Measurements from ENCODE around the gene MARK3.

Gene MARK3

GRCh38 chr14:103404032-103404918 is 19.1 kb downstream of the MARK3 start:
- peaks cover 31% of the 10 kb centered on the region for H3K4me1 ChIP-seq (ENCODE audit: control insufficient read depth, insufficient read depth, low read length)
- no peaks in the 10 kb centered on the region for H3K9me3 ChIP-seq (ENCODE audit: control insufficient read depth, low read length)
- no peaks in the 10 kb centered on the region for H3K27me3 ChIP-seq (ENCODE audit: control insufficient read depth, insufficient read depth, low read length)
- H3K9ac ChIP-seq (ENCODE audit: low read length), result no peak overlapping the region
- H3K4me3 ChIP-seq (ENCODE audit: low read length), result no peak overlapping the region
- H3K36me3 ChIP-seq (ENCODE audit: control insufficient read depth, insufficient read depth, low read length), result peaks cover 3% of the 10 kb centered on the region

GRCh38 chr14:103404920-103405319 is 19.7 kb downstream of the MARK3 start:
- Histone ChIP-seq H3K36me3 (ENCODE audit: control insufficient read depth, insufficient read depth, low read length) (peaks cover 3% of the 10 kb centered on the region), H3K9ac (ENCODE audit: low read length) (no peak overlapping the region), H3K9me3 (ENCODE audit: control insufficient read depth, low read length) (no peaks in the 10 kb centered on the region), H3K27me3 (ENCODE audit: control insufficient read depth, insufficient read depth, low read length) (no peaks in the 10 kb centered on the region), H3K4me1 (ENCODE audit: control insufficient read depth, insufficient read depth, low read length) (peaks cover 30% of the 10 kb centered on the region), H3K4me3 (ENCODE audit: low read length) (no peak overlapping the region)

- Histone ChIP-seq H3K36me3 (ENCODE audit: control insufficient read depth, insufficient read depth, low read length) (peaks cover 3% of the 10 kb centered on the region), H3K4me1 (ENCODE audit: control insufficient read depth, insufficient read depth, low read length) (peaks cover 30% of the 10 kb centered on the region), H3K27me3 (ENCODE audit: control insufficient read depth, insufficient read depth, low read length) (no peaks in the 10 kb centered on the region), H3K9ac (ENCODE audit: low read length) (no peak overlapping the region), H3K9me3 (ENCODE audit: control insufficient read depth, low read length) (no peaks in the 10 kb centered on the region), H3K4me3 (ENCODE audit: low read length) (no peak overlapping the region)
Observed at GRCh38 chr14:103408491-103409155, 23.4 kb downstream of the MARK3 start.

GRCh38 chr14:103416916-103417315 is 31.7 kb downstream of the MARK3 start:
- peaks cover under 1% of the 10 kb centered on the region for H3K4me1 ChIP-seq (ENCODE audit: control insufficient read depth, insufficient read depth, low read length)
- H3K9ac ChIP-seq (ENCODE audit: low read length), result no peak overlapping the region
- H3K27me3 ChIP-seq (ENCODE audit: control insufficient read depth, insufficient read depth, low read length), result no peaks in the 10 kb centered on the region
- H3K9me3 ChIP-seq (ENCODE audit: control insufficient read depth, low read length), result no peaks in the 10 kb centered on the region
- H3K4me3 ChIP-seq (ENCODE audit: low read length), result no peak overlapping the region
- no peaks in the 10 kb centered on the region for H3K36me3 ChIP-seq (ENCODE audit: control insufficient read depth, insufficient read depth, low read length)

- Histone ChIP-seq H3K36me3 (ENCODE audit: control insufficient read depth, insufficient read depth, low read length) (no peaks in the 10 kb centered on the region), H3K4me3 (ENCODE audit: low read length) (no peak overlapping the region), H3K9ac (ENCODE audit: low read length) (no peak overlapping the region), H3K4me1 (ENCODE audit: control insufficient read depth, insufficient read depth, low read length) (peaks cover 6% of the 10 kb centered on the region), H3K9me3 (ENCODE audit: control insufficient read depth, low read length) (no peaks in the 10 kb centered on the region), H3K27me3 (ENCODE audit: control insufficient read depth, insufficient read depth, low read length) (no peaks in the 10 kb centered on the region)
Observed at GRCh38 chr14:103418481-103418818, 33.2 kb downstream of the MARK3 start.

- H3K9me3 ChIP-seq (ENCODE audit: control insufficient read depth, low read length), result no peaks in the 10 kb centered on the region
- H3K4me3 ChIP-seq (ENCODE audit: low read length), result no peak overlapping the region
- H3K27me3 ChIP-seq (ENCODE audit: control insufficient read depth, insufficient read depth, low read length), result no peaks in the 10 kb centered on the region
- H3K36me3 ChIP-seq (ENCODE audit: control insufficient read depth, insufficient read depth, low read length), result no peaks in the 10 kb centered on the region
- no peak overlapping the region for H3K9ac ChIP-seq (ENCODE audit: low read length)
- peaks cover 6% of the 10 kb centered on the region for H3K4me1 ChIP-seq (ENCODE audit: control insufficient read depth, insufficient read depth, low read length)
Observed at GRCh38 chr14:103421556-103421955, 36.3 kb downstream of the MARK3 start.

- no peaks in the 10 kb centered on the region for H3K27me3 ChIP-seq (ENCODE audit: control insufficient read depth, insufficient read depth, low read length)
- no peak overlapping the region for H3K9ac ChIP-seq (ENCODE audit: low read length)
- H3K9me3 ChIP-seq (ENCODE audit: control insufficient read depth, low read length), result no peaks in the 10 kb centered on the region
- no peaks in the 10 kb centered on the region for H3K36me3 ChIP-seq (ENCODE audit: control insufficient read depth, insufficient read depth, low read length)
- H3K4me1 ChIP-seq (ENCODE audit: control insufficient read depth, insufficient read depth, low read length), result peaks cover 9% of the 10 kb centered on the region
- H3K4me3 ChIP-seq (ENCODE audit: low read length), result no peak overlapping the region
Observed at GRCh38 chr14:103423050-103423461, 37.8 kb downstream of the MARK3 start.

GRCh38 chr14:103427485-103428443 is 42.5 kb downstream of the MARK3 start:
- Histone ChIP-seq H3K4me3 (ENCODE audit: low read length) (no peak overlapping the region), H3K9ac (ENCODE audit: low read length) (no peak overlapping the region), H3K27me3 (ENCODE audit: control insufficient read depth, insufficient read depth, low read length) (no peaks in the 10 kb centered on the region), H3K9me3 (ENCODE audit: control insufficient read depth, low read length) (no peaks in the 10 kb centered on the region), H3K4me1 (ENCODE audit: control insufficient read depth, insufficient read depth, low read length) (peaks cover 11% of the 10 kb centered on the region), H3K36me3 (ENCODE audit: control insufficient read depth, insufficient read depth, low read length) (no peaks in the 10 kb centered on the region)

GRCh38 chr14:103428723-103429556 is 43.7 kb downstream of the MARK3 start:
- Histone ChIP-seq H3K4me3 (ENCODE audit: low read length) (no peak overlapping the region), H3K9ac (ENCODE audit: low read length) (no peak overlapping the region), H3K9me3 (ENCODE audit: control insufficient read depth, low read length) (no peaks in the 10 kb centered on the region), H3K27me3 (ENCODE audit: control insufficient read depth, insufficient read depth, low read length) (no peaks in the 10 kb centered on the region), H3K36me3 (ENCODE audit: control insufficient read depth, insufficient read depth, low read length) (no peaks in the 10 kb centered on the region), H3K4me1 (ENCODE audit: control insufficient read depth, insufficient read depth, low read length) (peaks cover 11% of the 10 kb centered on the region)

- Histone ChIP-seq H3K36me3 (ENCODE audit: control insufficient read depth, insufficient read depth, low read length) (no peaks in the 10 kb centered on the region), H3K9ac (ENCODE audit: low read length) (no peak overlapping the region), H3K27me3 (ENCODE audit: control insufficient read depth, insufficient read depth, low read length) (no peaks in the 10 kb centered on the region), H3K4me1 (ENCODE audit: control insufficient read depth, insufficient read depth, low read length) (peaks cover 11% of the 10 kb centered on the region), H3K4me3 (ENCODE audit: low read length) (no peak overlapping the region), H3K9me3 (ENCODE audit: control insufficient read depth, low read length) (no peaks in the 10 kb centered on the region)
Observed at GRCh38 chr14:103430358-103430757, 45.1 kb downstream of the MARK3 start.

- no peaks in the 10 kb centered on the region for H3K9me3 ChIP-seq (ENCODE audit: control insufficient read depth, low read length)
- H3K27me3 ChIP-seq (ENCODE audit: control insufficient read depth, insufficient read depth, low read length), result no peaks in the 10 kb centered on the region
- no peak overlapping the region for H3K4me3 ChIP-seq (ENCODE audit: low read length)
- H3K36me3 ChIP-seq (ENCODE audit: control insufficient read depth, insufficient read depth, low read length), result no peaks in the 10 kb centered on the region
- no peak overlapping the region for H3K9ac ChIP-seq (ENCODE audit: low read length)
- H3K4me1 ChIP-seq (ENCODE audit: control insufficient read depth, insufficient read depth, low read length), result peaks cover 11% of the 10 kb centered on the region
Observed at GRCh38 chr14:103432627-103433026, 47.4 kb downstream of the MARK3 start.
